GM19035 (cell line): ENCODE data around the gene CRABP1.

Experiments used
- ATAC-seq: cut with Tn5 transposase; IDR thresholded peaks from one replicate; pipeline ENCODE4 v1.9.1; 2021; ENCODE audit not compliant: unreplicated experiment

The CRABP1 gene

DNA sequence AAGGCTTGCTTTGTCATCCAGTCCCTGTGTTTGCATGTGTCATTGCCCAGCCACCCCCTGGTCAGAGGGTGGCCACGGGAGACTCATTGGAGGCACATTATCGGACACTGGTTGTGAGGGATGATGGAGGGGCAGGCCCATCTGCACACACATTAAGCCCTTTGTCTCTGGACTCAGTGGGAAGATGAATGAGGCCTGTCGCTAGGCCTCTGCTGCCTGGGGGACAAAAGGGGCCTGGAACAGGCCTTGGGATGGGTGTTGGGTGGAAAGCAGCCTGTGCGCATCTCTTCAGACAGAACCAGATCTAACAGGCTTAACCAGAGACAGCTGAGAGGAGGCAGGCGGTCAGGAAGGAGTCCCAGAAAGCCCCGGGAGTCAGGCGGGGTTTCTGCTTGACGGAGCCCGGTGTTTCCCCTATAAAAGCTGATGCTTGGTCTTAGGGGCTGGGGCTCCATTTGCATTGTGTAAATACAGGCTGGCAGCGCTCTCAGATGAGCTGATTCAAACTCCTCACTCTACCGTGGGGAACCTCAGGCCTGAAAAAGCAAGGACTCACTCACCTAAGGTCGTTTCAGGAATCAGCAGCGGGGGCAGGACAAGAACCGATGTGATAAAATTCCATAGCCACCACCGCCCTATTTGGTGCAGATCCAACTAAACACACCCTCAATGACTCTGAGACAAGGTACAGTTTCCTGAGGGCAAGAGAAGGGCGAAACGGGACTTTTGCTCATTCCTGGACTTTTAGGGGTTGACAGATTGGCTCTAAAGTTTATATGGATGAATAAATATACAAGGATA is 23.7 kb upstream of the CRABP1 start:
- no peak for ATAC-seq

- no peak for ATAC-seq
Observed at GRCh38 chr15:78317145-78317836, 22.9 kb upstream of the CRABP1 start.

DNA sequence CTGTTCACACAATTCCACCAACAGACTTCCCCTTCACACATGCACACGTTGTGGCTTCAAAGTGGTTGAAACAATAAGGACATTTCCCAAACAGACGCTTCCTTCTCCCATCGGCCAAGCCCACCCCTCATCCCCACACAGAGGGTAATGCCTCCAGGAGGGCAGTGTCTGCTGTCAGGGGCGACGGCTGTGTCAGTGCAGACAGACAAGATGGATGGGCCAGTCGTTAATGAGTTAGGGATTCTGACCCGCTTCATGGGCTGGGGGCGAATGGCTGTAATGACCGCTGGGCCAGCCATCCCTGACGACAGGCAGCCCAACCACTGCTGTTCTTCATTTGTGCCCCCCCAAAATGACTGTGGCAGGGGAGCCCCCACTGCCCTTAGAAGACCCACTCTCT is 20.6 kb upstream of the CRABP1 start:
- ATAC-seq: no peak

GRCh38 chr15:78320183-78320582 is 20.0 kb upstream of the CRABP1 start:
- no peak for ATAC-seq

GRCh38 chr15:78321041-78321570 is 19.0 kb upstream of the CRABP1 start:
- no peak for ATAC-seq

DNA sequence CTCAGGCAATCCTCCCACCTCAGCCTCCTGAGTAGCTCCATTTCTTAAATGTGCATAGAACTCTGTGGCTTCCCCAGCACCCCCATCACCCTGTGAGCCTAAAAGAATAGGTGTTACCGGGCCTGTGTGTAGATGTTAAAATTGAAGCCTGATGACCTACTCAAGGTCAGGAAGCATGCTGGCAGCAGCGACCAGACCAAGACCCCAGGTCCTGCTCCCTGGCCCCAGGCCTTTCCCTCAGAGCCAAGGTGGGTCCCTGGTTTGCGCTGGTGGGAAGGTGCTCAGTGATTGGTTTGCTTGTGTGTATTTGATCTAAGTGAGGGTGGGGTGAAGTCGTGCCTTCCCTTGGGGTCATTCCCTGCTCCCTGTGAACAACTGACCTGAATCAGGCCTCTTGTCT is 18.4 kb upstream of the CRABP1 start:
- no peak for ATAC-seq

GRCh38 chr15:78322243-78322642 is 17.9 kb upstream of the CRABP1 start:
- no peak for ATAC-seq

DNA sequence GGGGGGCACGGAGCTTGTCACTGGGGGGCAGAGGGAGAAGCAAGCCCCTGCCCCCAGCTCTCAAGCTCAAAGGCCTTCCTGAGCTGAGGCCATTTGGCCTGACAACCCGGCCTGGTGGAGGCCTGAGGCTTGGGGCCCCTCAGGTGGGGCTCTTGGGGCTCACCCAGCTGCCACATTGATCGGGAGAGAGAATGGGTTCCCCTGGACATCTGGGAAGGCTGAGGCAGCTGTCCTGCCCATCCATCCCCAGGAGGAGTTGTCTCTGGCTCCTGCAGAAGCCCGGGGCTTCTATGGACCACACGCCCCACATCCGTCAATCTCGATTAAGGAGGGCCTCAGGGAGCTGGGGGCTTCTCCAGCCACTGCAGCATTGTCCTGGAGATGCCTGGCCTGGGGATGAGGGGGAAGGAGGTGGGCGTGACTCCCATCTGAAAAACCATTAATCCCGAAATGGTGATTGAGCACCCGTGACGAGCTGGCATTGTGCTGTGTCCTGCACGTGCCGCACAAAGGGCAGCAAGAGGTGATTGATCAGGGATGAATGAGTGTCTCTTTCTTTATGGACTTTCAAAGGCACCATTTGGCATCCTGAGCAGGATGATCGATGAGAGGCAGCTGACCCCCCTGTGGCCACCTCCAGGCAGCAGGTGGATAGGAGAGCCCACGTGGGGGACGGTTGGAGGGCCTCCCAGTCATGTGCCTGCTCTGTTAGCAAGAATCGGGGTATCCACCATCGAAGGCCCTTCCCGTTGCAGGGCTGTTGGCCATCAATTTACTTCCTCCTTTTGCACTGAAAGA is 17.2 kb upstream of the CRABP1 start:
- no peak for ATAC-seq

DNA sequence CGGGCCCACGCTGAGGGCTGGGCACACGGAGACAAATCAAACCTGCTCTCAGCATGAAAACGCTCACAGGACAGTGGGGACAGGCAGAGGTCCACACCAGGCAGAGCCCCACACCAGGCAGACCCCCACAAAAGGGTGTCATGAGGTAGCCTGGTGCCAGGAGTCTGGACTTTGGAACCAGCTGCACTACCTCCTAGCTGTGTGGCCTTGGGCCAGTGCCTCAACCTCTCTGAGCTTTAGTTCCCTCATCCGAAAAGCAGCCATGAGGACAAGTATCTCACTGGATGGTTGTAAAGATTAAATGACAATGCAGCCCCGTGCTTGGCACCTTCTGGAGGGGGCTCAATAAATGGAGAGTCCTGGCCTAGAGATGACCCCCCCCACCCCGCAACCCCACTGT is 16.5 kb upstream of the CRABP1 start:
- no peak for ATAC-seq

GRCh38 chr15:78324144-78324543 is 16.0 kb upstream of the CRABP1 start:
- ATAC-seq: no peak

DNA sequence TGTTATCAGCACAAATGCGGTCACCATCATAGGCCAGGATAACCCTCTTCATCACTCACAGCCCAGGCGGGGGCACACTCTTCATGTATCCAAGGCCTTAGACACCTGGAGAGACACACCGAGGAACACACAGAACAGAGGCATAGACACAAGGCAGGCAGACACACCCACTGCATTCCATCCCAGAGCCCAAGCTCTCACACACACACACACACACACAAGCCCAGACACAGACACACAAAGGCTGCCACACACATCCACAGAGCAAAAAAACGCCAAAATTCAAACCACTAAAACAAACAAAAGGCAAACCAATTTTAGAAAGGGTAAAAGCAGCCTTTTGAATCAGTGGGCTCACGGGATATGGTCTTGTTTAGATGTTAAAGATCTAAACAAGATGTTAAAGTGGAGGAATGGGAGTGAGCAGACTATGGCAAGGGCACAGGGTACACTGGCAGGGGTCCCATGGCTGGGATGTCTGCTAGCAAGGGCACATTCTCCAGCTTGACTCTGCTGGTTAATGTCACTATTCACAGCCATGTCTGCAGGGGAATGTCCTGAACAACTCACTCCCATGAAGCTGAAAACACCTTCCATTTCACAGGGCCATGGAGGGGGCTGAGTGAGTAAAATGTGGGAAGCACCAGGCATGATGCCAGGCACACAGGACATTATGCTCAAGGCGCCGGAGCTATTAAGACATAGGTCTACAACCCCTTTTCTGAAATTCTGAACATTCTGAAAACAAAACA is 14.9 kb upstream of the CRABP1 start:
- ATAC-seq: no peak

DNA sequence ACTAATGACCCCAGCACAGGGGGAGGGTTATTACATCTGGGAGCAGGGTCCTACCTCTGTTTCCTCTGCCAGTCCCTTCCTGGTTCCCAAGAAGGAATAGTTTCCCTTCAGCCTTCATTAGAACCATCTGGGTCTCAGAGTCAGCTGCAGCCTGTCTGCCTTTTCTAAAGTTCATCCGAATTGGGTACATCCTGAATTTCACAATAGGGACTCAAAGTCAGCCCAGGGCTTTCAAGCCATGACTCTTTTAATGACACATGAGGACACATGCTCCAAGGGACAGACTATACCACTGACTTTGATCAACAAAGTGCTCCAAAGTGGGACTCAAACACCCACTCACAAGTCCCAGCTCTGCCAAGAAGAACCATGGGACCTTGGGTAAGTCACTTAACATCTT is 12.7 kb upstream of the CRABP1 start:
- no peak for ATAC-seq

GRCh38 chr15:78329625-78330024 is 10.5 kb upstream of the CRABP1 start:
- ATAC-seq: no peak

DNA sequence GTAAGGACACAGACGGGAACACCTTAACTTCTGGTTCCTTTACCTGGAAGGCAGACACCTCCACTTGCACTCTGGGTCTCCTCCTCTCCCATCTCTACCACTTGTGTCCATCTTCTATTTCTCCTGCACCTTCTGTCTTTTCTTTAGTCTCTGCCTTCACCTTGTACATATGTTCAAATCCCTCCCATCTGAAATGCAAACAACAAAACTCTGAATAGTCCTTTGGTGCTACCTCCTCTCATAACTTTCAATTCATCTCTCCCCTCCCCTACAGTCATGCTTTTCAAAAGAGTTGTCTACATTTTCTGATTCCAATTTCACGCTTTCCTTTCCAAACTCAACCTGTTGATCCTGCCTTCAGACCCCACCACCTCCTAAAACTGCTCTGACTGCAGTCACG is 5.3 kb upstream of the CRABP1 start:
- ATAC-seq: no peak

DNA sequence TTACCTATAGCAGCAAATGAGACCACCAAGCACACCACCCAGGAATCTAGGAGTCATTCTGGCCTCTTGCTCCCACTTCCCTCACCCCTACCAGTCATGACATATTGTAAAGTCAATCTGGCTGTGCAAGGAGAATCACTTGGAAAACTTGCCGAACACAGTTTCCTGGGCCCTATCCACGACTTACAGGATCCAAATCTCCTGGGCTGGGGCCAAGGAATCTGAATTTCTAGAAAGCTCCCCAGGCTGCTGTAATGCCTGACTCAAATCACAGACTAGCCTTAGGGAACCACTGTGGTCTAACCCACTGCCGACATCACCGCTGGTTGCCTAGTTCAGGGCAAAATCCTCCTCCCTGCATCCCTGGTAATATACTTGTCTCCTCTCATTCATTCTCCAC is 4.2 kb upstream of the CRABP1 start:
- no peak for ATAC-seq

DNA sequence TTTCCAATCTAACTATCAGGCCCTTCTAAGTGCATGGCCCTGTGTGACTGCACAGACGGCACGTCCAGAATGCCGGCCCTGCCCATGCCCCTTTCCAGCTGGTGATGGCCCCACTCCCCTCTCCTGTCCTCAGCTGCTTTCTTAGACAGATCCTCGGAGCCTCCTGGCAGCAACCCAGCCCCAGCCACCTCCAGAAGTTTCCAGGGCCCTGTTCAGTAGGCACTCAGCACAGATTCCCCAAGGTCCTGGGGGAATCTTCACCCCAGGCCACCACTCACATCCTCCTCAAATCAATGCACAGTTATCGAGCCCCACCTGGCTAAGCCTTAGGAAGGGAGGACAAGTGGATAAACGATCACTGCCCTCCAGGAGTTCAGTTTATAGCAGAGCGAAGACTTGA is 1.4 kb upstream of the CRABP1 start:
- no peak for ATAC-seq

GRCh38 chr15:78339559-78339958 is 594 bp upstream of the CRABP1 start:
- no peak for ATAC-seq

DNA sequence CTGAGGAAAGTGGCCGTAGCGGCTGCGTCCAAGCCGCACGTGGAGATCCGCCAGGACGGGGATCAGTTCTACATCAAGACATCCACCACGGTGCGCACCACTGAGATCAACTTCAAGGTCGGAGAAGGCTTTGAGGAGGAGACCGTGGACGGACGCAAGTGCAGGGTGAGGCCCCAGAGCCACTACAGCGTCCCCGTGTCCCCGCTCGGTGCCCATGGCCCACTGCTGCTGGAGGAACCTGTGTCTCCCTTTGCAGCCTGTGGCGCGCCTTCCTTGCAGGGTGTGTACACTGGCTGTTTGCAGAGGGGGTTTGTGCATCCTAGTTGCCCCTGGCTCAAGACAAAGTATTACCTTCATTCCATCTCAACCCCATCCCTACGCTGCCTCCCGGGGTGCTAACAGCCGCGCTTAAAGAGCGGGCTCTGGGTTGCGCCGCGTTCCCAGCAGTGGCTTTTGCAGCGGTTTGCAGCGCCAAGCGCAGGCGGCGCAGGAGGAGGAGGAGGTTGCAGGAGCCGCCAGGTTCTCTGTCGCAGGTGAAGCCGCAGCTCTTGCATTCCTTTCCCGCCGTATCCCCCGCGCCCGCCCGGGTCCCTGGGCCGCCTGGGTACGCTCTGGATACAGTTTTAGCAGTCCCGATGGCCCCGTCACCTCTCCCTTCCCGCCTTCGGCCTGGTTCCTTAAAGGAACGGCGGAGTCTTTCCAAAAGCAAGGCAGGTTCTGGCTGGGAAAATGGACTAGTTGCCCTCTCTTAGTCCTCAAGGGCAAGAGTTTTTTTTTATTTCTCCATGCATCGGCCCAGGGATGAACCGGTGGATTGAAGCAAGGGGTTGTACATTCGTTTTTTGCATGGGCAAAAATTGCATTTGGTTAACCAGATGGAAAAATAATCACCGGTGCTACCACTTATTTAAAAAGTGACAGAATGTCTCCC is 1.2 kb downstream of the CRABP1 start:
- no peak for ATAC-seq

DNA sequence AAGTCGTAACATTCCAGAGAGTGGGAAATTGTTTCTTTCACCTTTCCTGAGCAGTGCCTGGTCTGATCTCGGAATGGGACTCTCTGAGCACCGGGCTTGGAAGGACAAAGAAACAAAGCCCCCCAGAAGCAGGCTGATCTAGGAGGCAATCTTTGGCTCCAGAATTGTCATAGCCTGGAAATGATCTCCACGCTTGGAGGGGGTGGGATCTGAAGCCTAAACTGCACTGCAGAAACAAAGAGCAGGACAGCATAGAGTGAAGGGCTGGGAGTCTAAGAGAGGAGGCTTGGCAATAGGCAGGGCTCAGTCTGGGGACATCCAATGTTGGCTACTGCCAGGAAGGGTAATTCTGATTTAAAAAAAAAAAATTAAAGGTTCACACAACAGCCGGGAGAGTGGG is 1.9 kb downstream of the CRABP1 start:
- ATAC-seq: no peak
